MCF 10A (cell line): ENCODE results near the gene DBX1. TPM values are rescaled to one million over a fixed set of nuclear protein-coding genes. Genes with fewer than 3 reads are reported as not detected.

Source experiments
- BruUV-seq: library from RNA; stranded (reverse); fragments of 400-500 nt; replicated peaks from 2 replicates; lab custom pipeline; 2021; lab: Mats Ljungman, UMichigan
- CTCF ChIA-PET: fragments of 300-600 bp; sonication (Branson Sonifier 250); formaldehyde crosslinking; extraction: SDS; loops from one replicate; lab custom pipeline; 2021; ENCODE audit warnings: antibody characterized with exemption, inconsistent platforms; lab: Yijun Ruan, JAX
- POLR2A ChIA-PET: fragments of 300-600, 350-650 bp; sonication (Branson Sonifier 250); formaldehyde crosslinking; extraction: SDS; loops from one replicate; lab custom pipeline; 2020; ENCODE audit warnings: antibody characterized with exemption, inconsistent platforms; lab: Yijun Ruan, JAX
- DNase-seq: peaks from one replicate; pipeline ENCODE4 v3.0.0-alpha.2; 2018; ENCODE audit not compliant: unreplicated experiment
- H3K27ac Mint-ChIP-seq: one replicate; pipeline ENCODE4 v1.8.0; 2022; ENCODE audit warnings: mild to moderate bottlenecking, low read depth, mixed read lengths; ENCODE audit not compliant: unreplicated experiment
- H3K27me3 Mint-ChIP-seq: one replicate; pipeline ENCODE4 v1.8.0; 2022; ENCODE audit warnings: mixed read lengths; ENCODE audit not compliant: insufficient read depth, unreplicated experiment
- H3K36me3 Mint-ChIP-seq: one replicate; pipeline ENCODE4 v1.8.0; 2022; ENCODE audit warnings: mild to moderate bottlenecking, moderate library complexity, mixed read lengths; ENCODE audit not compliant: insufficient read depth, unreplicated experiment
- H3K4me1 Mint-ChIP-seq: one replicate; pipeline ENCODE4 v1.8.0; 2022; ENCODE audit warnings: mixed read lengths; ENCODE audit not compliant: insufficient read depth, unreplicated experiment
- H3K4me3 Mint-ChIP-seq: one replicate; pipeline ENCODE4 v1.8.0; 2022; ENCODE audit warnings: mild to moderate bottlenecking, moderate library complexity, mixed read lengths; ENCODE audit not compliant: unreplicated experiment
- H3K9me3 Mint-ChIP-seq: one replicate; pipeline ENCODE4 v1.8.0; 2022; ENCODE audit warnings: mixed read lengths; ENCODE audit not compliant: unreplicated experiment
- intact Hi-C: fragments of 100-400 bp; cut with micrococcal nuclease; formaldehyde crosslinking; loops from 2 replicates; pipeline ENCODE4 v1.14.1; 2022
- total RNA-seq: library from RNA; stranded (reverse); gene quantifications from 2 replicates; pipeline ENCODE4 v1.2.3, GENCODE V29; 2022
- TF ChIP-seq, protein P1 (sequence below): fragments of 200-600 bp; IDR thresholded peaks from one replicate; pipeline ENCODE4 v1.8.0; 2022; ENCODE audit warnings: antibody characterized with exemption, mild to moderate bottlenecking; ENCODE audit not compliant: unreplicated experiment

The DBX1 gene
- total RNA-seq, 1 experiment from 2014 or later: not detected

DNA sequence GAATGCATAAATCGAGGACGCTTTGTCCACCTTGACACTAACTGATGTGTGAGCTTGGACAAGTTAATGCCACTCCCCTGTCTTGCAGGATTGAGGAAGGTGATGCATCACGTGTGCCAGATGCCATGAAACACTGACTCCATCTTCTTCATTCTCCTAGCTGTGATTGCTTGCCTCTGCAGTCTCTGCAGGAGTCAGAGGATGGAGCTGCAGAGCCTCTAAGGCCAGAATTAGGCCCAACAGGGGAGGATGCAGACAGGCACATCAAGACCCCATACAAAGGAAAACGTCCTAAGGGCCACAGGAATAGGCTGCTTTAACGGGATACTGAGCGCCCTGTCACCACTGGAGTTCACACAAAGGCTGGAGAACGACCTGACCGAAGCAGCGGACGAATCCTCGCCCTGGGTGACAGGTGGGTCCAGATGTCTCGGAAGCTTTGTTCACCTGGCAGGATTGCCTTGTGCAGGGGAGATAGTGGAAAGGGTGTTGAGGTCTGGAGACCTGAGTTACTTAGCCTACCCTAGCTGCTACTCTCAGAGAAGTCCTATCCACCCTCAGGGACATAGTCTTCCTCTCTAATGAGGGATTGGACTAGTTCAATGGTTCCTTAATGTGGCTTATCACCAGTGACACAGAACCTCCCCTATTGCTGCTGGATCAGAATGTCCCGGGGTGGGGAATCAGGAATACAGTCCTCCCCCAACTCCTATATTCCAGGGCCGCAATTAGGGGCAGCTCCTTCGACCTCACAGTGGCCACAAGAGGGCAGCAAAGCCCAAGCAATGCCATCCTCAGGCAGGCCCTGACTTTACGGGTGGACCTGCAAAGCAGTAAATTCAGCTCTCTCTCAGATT, 32.4 kb downstream of the DBX1 start:
- TF ChIP-seq, protein P1, sequence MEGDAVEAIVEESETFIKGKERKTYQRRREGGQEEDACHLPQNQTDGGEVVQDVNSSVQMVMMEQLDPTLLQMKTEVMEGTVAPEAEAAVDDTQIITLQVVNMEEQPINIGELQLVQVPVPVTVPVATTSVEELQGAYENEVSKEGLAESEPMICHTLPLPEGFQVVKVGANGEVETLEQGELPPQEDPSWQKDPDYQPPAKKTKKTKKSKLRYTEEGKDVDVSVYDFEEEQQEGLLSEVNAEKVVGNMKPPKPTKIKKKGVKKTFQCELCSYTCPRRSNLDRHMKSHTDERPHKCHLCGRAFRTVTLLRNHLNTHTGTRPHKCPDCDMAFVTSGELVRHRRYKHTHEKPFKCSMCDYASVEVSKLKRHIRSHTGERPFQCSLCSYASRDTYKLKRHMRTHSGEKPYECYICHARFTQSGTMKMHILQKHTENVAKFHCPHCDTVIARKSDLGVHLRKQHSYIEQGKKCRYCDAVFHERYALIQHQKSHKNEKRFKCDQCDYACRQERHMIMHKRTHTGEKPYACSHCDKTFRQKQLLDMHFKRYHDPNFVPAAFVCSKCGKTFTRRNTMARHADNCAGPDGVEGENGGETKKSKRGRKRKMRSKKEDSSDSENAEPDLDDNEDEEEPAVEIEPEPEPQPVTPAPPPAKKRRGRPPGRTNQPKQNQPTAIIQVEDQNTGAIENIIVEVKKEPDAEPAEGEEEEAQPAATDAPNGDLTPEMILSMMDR: peak; percentile 81
- CTCF ChIA-PET: interaction anchor here (0.5 to 6.4 kb wide), 93 partner anchors 9 to 905 kb away, joined by 3 to 253 read pairs (median 4); partner anchors contain the start of gene HTATIP2
- peaks cover 15% of the 10 kb centered on the region for H3K36me3 Mint-ChIP-seq
- no TSS peak for BruUV-seq
- peak overlapping the region; percentile 23 for H3K27ac Mint-ChIP-seq
- H3K9me3 Mint-ChIP-seq: no peaks in the 10 kb centered on the region
- POLR2A ChIA-PET: interaction anchor here (0.7 to 4.4 kb wide), 9 partner anchors 10 to 226 kb away, joined by 3 to 28 read pairs (median 3); partner anchors contain the start of gene DBX1
- H3K4me1 Mint-ChIP-seq: peaks cover 25% of the 10 kb centered on the region
- DNase-seq: peak; percentile 74
- no peak overlapping the region for H3K4me3 Mint-ChIP-seq
- no peaks in the 10 kb centered on the region for H3K27me3 Mint-ChIP-seq
- intact Hi-C loops: loop anchor here (1.0 to 5.0 kb wide), 3 partner anchors 209 to 484 kb away; no protein-coding TSS in a partner anchor

DNA sequence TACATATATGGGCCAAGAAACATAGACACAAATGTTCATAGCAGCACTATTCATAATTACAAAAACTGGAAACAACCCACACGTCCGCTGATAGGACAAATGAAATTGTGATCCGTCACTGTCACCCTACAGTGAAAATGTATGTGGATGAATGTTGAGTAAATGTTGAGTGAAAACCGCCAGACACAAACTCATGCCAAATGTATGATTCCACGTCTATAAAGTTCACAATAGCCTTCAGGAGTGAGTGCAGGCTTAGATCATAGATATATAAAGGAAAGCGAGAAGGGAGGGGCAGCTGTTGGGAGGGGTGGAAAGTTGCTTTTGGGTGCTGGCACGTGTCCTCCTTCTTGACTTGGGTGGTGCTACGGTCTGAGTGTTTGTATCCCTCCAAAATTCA, 33.6 kb downstream of the DBX1 start:
- TF ChIP-seq, protein P1: no peak
- Mint-ChIP-seq H3K9me3 (no peaks in the 10 kb centered on the region), H3K4me3 (no peak overlapping the region), H3K27me3 (no peaks in the 10 kb centered on the region), H3K4me1 (peaks cover 18% of the 10 kb centered on the region), H3K27ac (no peak overlapping the region), H3K36me3 (peaks cover 17% of the 10 kb centered on the region)
- ChIA-PET CTCF (interaction anchor here (0.6 to 6.4 kb wide), 23 partner anchors 10 to 483 kb away, joined by 3 to 253 read pairs (median 10); no protein-coding TSS in a partner anchor), POLR2A (interaction anchor here (0.8 to 4.4 kb wide), 2 partner anchors 14 to 70 kb away, joined by 3 to 28 read pairs; no protein-coding TSS in a partner anchor)
- BruUV-seq: no TSS peak
- no peak for DNase-seq
- intact Hi-C loops: loop anchor here (1.0 to 5.0 kb wide), 2 partner anchors 175 to 486 kb away; no protein-coding TSS in a partner anchor

DNA sequence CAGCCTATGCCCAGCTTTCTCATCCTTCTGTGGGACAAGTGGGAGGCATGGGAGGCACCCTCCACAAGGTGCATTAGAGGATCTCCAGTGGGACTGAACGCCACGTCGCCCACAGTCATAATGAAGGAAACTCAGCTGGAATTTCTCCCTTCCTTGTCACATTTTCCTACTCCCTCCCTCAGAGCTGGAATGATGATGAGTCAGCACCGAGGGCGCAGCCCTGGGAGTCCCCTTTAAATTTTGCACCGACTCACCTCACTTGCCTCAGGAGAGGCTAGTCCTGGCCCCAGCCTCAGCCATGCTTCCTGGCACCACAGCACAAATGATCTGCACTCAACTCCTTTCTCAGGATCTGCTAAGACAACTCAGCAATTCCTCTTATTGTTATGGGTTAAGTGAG, 34.3 kb downstream of the DBX1 start:
- CTCF ChIA-PET: interaction anchor here (1.3 to 6.4 kb wide), 5 partner anchors 11 to 230 kb away, joined by 3 to 253 read pairs (median 17); no protein-coding TSS in a partner anchor
- intact Hi-C loops: loop anchor here (1.0 to 5.0 kb wide), 2 partner anchors 175 to 486 kb away; no protein-coding TSS in a partner anchor
- H3K27ac Mint-ChIP-seq: no peak overlapping the region
- peaks cover 24% of the 10 kb centered on the region for H3K36me3 Mint-ChIP-seq
- no peaks in the 10 kb centered on the region for H3K9me3 Mint-ChIP-seq
- TF ChIP-seq, protein P1: no peak
- POLR2A ChIA-PET: interaction anchor here (4.4 kb wide), 1 partner anchor 14 kb away, joined by 28 read pairs; no protein-coding TSS in a partner anchor
- H3K4me1 Mint-ChIP-seq: peaks cover 18% of the 10 kb centered on the region
- H3K4me3 Mint-ChIP-seq: no peak overlapping the region
- H3K27me3 Mint-ChIP-seq: no peaks in the 10 kb centered on the region
- no TSS peak for BruUV-seq
- DNase-seq: peak; percentile 69

DNA sequence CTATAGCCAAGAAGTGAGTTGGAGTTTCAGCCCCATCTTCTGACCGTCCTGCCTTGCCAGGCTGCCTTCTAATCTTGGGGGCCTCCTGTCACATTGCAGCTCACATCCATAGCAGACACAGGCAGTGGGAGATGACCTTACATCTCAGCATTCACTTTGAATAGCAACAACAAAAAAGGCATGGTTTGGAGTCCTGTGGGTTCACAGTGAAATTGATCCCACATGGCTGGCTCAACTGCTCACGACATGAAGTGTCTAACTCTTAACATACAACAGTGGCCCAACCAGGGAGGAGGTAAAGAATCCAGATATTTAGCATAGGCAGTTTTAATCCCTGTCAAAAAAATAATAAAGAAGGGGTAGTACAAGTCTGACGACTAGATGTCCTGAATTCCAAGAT, 38.1 kb downstream of the DBX1 start:
- Mint-ChIP-seq H3K27me3 (no peaks in the 10 kb centered on the region), H3K27ac (no peak overlapping the region), H3K4me1 (peaks cover 24% of the 10 kb centered on the region), H3K4me3 (no peak overlapping the region), H3K9me3 (no peaks in the 10 kb centered on the region), H3K36me3 (peaks cover 60% of the 10 kb centered on the region)
- CTCF ChIA-PET: interaction anchor here (0.9 kb wide), 1 partner anchor 194 kb away, joined by 4 read pairs; no protein-coding TSS in a partner anchor
- DNase-seq: no peak
- TF ChIP-seq, protein P1: no peak
- no TSS peak for BruUV-seq
- intact Hi-C loops: no loop called here
- POLR2A ChIA-PET: no interaction called here
